KBM-7 (cell line): ENCODE results near the gene STIP1.
"Not testable (repeated sequence)": the region's sequence is repeated elsewhere in the genome, so short reads cannot be mapped to it uniquely, and the experiment has no call there.

Experiments used
- DNase-seq: peaks from one replicate; pipeline ENCODE4 v3.0.0-alpha.2; 2015
- in situ Hi-C: fragments of 300-500 bp; cut with MboI; formaldehyde crosslinking; loops from 2 replicates; pipeline ENCODE4 v1.14.3; 2020; ENCODE audit warnings: low sequenced_read_pairs, low pct_unique_long_range_greater_than_20kb, mixed read lengths

The STIP1 gene

GRCh38 chr11:64156235-64157011, 29.5 kb upstream of the STIP1 start:
- DNase-seq: no peak
- in situ Hi-C loops: no loop called here

GRCh38 chr11:64157631-64158394, 28.2 kb upstream of the STIP1 start:
- in situ Hi-C loops: no loop called here
- DNase-seq: no peak

- in situ Hi-C loops: no loop called here
- DNase-seq: no peak
Measured at GRCh38 chr11:64161037-64161436, 24.9 kb upstream of the STIP1 start.

- in situ Hi-C loops, DNase-seq: not testable (repeated sequence)
Measured at GRCh38 chr11:64162769-64163168, 23.2 kb upstream of the STIP1 start.

- in situ Hi-C loops: no loop called here
- no peak for DNase-seq
Measured at GRCh38 chr11:64163951-64164350, 22.0 kb upstream of the STIP1 start.

- peak; percentile 32 for DNase-seq
- in situ Hi-C loops: no loop called here
Measured at GRCh38 chr11:64164392-64165312, 21.3 kb upstream of the STIP1 start.

GRCh38 chr11:64165481-64165841, 20.5 kb upstream of the STIP1 start:
- DNase-seq: no peak
- in situ Hi-C loops: no loop called here

- in situ Hi-C loops: no loop called here
- peak; percentile 90 for DNase-seq
Measured at GRCh38 chr11:64165842-64166635, 19.9 kb upstream of the STIP1 start, which contains the start of gene MACROD1. Gene MACROD1 (minus strand): TSS chr11:64166113. CDS start chr11:64165994, 119 bp downstream.

- no peak for DNase-seq
- in situ Hi-C loops: no loop called here
Measured at GRCh38 chr11:64170419-64170818, 15.6 kb upstream of the STIP1 start.

GRCh38 chr11:64173616-64174355, 12.2 kb upstream of the STIP1 start:
- in situ Hi-C loops: no loop called here
- no peak for DNase-seq

GRCh38 chr11:64176751-64177150, 9.2 kb upstream of the STIP1 start:
- in situ Hi-C loops: no loop called here
- no peak for DNase-seq

GRCh38 chr11:64178203-64178602, 7.8 kb upstream of the STIP1 start:
- in situ Hi-C loops: no loop called here

GRCh38 chr11:64178951-64179639, 6.9 kb upstream of the STIP1 start:
- in situ Hi-C loops: no loop called here
- DNase-seq: no peak

More at GRCh38 chr11:64178203-64178602, 7.8 kb upstream of the STIP1 start:
- no peak for DNase-seq

GRCh38 chr11:64180891-64181290, 5.1 kb upstream of the STIP1 start:
- in situ Hi-C loops: no loop called here
- DNase-seq: no peak

GRCh38 chr11:64181506-64182411, 4.2 kb upstream of the STIP1 start:
- in situ Hi-C loops: no loop called here
- DNase-seq: peak; percentile 82

- DNase-seq: no peak
- in situ Hi-C loops: no loop called here
Measured at GRCh38 chr11:64183890-64184289, 2.1 kb upstream of the STIP1 start.
